Measurements from ENCODE around the gene KNCN.
A peak's percentile ranks its signal among the peaks of the same experiment; 100 is the strongest.

The KNCN gene

DNA sequence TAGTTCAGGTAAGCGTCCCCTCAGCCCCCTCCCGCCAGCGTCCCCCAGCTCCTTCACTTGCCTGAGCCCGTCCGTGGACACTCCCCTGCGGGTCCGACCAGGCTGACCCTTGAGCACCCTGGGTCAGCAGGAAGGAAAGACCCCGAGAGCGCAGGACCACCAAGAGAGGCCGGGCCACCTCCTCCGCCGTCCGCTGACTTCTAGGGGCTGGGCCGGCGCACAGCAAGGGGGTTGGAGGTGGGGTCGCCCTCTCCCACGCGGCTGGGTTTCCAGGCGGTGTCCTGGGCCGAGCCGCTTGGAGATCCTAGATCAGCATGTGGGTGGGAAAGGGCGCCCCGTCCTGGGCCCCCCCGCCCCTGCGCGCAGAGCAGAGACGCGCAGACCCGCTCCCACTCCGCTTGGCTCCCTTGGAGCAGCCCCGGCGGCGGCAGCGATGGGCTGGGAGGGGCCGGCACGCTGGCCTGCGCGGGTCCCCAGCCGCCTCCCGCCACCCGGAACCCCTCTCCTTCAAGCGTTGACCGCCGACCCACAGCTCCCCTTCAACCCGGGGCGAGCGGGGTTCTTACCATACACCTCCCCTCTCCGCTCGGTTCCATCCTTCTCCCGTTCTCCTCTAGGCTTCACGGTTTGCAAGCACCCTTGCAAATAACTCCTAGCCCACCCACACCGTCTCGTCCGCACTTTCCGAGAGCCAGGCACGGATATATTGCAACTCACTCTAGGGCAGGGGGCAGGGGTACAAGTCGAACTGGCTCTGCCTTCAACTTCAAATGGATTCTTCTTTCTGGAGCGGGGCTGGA is 7.5 kb downstream of the KNCN start:
- DNase-seq (ENCODE audit: low spot score), result no peak

DNA sequence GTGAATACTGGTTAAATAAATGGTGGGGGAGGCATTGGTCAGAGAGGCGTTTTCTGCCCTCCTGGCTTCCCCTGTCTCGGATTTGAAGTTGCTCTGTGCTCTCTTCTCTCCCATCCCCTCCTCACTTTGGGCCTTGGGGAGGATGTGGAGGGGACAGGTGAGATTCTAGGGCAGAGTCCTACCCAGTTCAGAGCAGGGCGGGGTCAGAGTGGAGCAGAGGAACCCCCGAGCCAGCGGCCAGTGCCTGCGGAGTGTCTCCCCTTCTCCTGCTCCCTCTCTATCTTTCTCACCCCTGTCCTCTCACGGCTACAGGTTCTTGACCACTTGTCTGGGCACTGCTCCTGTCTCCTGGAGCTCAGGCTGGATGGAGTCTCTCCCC is 8.1 kb downstream of the KNCN start:
- DNase-seq (ENCODE audit: low spot score), result no peak

DNA sequence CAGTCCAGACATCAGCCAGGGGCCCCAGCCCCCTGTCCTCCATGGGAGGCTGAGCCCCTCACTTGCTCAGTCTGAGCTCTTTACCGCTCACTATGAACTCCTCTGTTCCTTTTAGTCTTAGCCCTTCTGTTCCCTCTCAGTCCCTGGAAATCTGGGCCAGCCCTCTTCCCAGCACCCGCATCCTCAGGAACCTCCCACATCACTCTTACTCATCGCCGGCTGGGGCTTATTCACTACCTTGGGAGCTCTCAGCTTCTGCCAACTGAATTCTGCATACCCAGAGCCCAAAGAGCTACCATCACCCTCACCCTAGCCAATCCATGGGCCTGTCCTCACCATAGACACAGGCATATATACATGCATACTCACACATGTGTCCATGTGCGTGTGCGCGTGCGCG is 11.5 kb downstream of the KNCN start:
- DNase-seq (ENCODE audit: low spot score), result peak; percentile 88

- no peak for DNase-seq (ENCODE audit: low spot score)
Measured at GRCh38 chr1:46538147-46538546, 13.3 kb downstream of the KNCN start.

- no peak for DNase-seq (ENCODE audit: low spot score)
Measured at GRCh38 chr1:46537651-46538050, 13.8 kb downstream of the KNCN start.

DNA sequence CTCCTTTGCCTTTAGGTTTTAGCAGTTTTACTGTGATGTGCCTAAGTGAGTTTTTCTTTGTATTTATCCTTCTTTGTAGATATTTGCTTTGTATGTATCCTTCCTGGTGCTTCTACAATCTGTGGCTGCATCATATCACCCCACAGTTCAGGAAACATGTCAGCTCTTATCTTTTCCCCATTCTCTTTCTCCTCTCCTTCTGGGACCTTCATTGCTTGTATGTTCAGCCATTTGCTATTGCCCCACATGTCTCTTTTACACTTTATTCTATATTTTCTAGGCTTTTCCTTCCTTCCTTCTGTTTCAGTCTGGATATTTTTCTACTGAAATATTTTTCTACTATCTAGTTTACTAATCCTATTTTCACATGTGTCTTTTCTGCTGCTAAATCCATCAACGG is 14.9 kb downstream of the KNCN start:
- no peak for DNase-seq (ENCODE audit: low spot score)

DNA sequence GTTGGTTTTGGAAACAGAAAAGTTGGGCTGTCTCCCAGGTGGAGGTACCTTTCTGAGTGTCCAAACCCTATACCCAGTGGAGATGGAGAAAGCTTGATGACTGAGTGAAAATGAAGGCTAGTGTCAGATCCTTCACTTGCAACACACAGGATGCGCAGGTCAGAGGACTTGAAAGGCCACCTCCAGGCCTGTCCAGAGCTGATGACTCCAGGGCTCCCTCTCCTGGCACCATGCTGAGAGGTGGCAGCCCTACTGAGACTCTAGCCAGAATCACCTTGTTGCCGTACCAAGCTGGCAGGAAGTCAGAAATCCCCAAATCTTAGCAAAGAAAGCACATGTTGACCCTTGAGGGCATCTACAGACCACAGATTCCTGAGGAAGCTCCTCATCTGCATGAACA is 16.4 kb downstream of the KNCN start:
- DNase-seq (ENCODE audit: low spot score), result no peak

DNA sequence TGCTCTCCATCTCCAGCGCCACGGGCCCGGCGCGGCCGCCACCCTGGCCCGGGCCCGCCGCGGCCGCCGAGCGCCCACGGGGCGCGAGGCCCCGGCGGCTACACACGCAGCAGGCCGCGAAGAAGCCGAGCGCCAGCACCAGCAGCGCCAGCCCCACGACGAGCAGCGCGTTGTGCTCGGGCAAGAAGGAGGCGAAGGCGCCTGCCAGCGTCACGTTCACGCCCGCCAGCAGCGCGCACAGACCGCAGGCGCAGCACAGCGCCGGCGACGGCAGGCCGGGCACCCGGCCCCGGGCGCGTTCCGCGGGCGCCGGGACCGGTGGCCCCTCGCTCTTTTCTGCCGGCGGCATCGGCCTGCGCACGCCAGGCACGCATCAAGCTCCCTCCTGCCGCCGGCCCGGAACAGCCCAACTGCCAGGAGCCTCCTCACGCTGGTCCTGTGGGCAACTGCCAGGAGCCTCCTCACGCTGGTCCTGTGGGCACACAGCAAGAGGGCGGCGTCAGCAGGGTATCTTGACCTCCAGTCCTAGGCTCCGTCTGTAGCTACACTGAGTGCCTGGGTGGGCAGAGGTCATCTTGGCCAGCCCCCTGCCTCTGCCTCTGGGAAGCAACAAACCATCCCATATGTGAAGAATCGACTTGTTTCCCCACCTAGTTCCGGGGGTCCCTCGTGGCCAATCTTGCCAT is 18.1 kb downstream of the KNCN start:
- DNase-seq (ENCODE audit: low spot score), result peak; percentile 58

GRCh38 chr1:46532498-46533178 is 18.8 kb downstream of the KNCN start:
- DNase-seq (ENCODE audit: low spot score), result peak; percentile 88

DNA sequence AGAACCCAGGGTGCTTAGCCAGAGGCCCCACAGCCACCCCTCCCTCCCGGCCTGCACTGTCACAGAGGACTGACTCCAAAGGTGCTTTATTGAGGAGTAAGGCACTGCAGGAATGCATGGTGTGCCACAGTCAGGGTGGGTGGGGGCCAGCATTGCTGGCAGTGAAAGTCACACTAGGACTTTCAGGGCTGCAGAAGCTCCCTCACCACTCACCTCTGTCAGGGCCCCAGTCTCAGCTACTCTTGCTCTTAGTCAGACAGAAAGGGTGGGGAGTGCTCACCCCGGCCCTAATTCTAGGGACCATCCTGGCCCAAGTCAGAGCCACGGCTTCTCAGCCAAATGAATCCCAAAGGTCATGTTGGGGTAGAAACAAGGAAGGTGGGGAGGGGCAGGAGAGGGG is 19.4 kb downstream of the KNCN start:
- DNase-seq (ENCODE audit: low spot score), result no peak

GRCh38 chr1:46530791-46531409 is 20.5 kb downstream of the KNCN start:
- DNase-seq (ENCODE audit: low spot score), result no peak

DNA sequence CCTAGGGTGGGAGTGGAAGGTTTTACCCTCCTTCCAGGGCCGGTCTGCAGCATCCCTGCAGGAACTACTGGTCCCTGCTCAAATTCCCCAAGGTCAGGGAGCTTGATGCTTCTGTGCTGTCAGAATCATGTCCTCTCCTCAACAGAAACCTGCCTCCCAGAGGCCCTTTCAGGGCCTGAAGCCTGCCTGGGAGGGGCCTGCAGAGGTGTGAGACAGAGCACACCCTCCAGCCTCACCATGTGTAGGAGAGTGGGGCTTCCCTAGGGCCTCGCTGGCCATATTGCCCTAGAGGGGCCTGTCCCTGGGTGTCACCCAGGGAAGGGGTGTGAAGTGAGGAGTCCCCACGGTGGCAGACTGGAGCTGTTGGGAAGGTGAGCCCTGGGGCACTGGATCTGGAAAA is 21.1 kb downstream of the KNCN start:
- no peak for DNase-seq (ENCODE audit: low spot score)

GRCh38 chr1:46529031-46529630 is 22.3 kb downstream of the KNCN start:
- no peak for DNase-seq (ENCODE audit: low spot score)

- no peak for DNase-seq (ENCODE audit: low spot score)
Measured at GRCh38 chr1:46528297-46528955, 23.0 kb downstream of the KNCN start.

- peak; percentile 89 for DNase-seq (ENCODE audit: low spot score)
Measured at GRCh38 chr1:46527474-46528296, 23.8 kb downstream of the KNCN start.

- no peak for DNase-seq (ENCODE audit: low spot score)
Measured at GRCh38 chr1:46526691-46527291, 24.7 kb downstream of the KNCN start.

DNA sequence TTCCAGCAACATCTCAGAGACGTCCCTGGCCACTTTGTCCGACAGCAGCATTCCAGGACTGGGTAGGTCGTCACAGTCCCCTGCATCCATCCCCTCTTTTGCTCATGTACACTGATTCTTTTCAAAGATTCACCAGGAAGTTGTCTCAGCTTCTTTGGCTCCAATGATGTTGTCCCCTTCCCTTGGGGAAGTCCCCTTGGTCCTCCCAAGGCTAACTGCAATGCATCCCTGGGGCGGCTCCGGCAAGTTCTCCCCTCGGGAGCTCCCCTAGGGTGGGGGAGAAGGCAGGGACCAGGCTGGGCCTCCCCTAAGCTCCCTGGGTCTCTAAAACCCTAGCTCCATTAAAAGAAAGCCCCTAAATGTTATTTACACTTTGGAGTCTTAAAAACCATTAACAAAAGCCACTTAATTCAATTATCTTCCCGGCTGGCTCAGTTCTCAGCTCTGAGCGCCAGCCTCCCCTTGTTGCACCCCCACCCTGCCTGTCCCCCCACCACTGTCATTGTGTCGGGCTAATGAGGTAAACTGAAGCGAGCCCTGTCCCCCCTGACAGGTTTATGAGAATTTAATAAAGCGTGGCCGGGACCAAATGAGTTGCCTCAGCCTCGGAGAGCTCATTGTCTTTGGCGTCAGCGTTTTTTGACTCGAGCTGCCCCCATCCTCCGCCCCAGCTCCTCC is 25.3 kb downstream of the KNCN start:
- no peak for DNase-seq (ENCODE audit: low spot score)

DNA sequence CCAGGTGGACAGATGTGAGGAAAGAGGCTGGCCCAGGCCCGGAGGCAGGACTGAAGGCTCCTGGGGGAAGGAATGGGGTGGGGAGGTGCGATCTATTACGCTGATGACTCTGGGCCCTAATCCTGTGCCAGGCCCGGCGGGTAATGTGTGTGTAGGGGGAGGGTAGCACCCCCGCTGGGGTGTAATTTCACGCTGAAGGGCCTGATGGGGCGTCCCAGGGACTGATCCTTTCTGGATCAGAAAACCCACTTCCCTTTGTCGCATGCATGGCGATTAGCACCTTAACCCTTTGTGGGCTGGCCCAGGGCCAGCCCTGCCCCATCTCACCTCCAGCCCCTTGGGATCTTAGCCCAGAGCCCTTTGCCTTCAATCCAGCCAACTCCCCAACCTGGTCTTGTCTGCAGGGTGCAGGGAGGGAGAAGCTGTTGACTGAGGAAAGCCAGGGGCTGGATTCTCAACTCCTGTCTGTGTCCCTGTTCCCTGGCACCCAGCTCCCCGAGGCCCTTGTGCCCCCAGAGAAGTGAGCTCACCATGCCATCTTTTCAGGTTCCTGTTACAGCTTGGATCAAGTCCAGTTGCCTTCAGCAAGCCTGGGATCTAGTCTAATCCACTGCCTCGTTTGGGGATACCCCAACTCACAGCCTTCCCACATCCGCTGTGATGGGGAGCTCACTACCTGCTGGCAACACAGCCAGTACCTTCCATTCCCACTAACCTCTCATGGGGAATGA is 26.0 kb downstream of the KNCN start:
- DNase-seq (ENCODE audit: low spot score), result no peak

GRCh38 chr1:46524843-46525242 is 26.6 kb downstream of the KNCN start:
- DNase-seq (ENCODE audit: low spot score), result no peak

Measured in hepatic stellate cell (primary cell).